NCI-H2196 treated with DMSO at 0.1 percent for 48 hours (cell line): ENCODE results near the gene HMCN1.

Experiments used
- DNase-seq: peaks from one replicate; lab custom pipeline; 2025; ENCODE audit not compliant: unreplicated experiment; lab: John Stamatoyannopoulos, UW

Gene HMCN1

GRCh38 chr1:186218654-186219352, 484.6 kb downstream of the HMCN1 start:
- DNase-seq, result no peak

DNA sequence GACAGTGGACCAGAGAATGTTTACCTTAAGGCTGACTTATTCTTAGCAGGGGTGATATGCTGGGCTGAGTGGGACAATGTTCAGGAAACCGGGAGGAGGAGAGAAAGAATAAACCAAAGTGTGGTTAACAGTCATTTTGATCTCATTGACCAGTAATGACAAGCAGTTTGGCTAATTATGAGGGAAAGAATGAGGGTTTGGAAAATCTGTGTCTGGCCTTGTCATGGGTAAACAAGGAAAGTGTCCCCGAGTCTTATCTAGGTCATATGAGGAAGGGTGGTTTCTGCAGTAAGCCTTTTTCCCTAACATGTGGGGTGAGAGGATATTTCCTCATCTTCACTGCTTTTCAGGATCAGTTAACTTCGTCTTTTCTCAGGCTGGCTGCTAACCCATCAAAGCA, 485.9 kb downstream of the HMCN1 start:
- DNase-seq, result no peak

GRCh38 chr1:186220911-186221310, 486.7 kb downstream of the HMCN1 start:
- no peak for DNase-seq

DNA sequence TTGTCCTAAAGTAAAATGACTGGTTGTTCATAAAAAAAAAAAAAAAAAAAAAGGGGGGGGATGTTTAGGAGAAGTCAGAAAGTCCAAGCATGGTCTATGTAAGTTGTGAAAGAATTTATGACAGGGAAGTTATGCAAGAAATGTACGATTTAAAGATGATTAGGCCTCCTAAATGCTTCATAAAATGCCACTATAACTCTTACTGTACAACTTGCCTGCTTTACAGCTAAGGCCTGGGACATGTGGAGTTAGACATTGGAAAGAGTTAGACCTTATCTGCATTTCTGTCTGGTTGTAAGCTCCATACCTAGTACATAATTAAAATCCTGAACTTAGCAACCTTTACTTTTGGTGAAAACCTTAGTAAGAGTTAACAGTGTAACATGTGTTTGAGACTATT, 490.9 kb downstream of the HMCN1 start:
- no peak for DNase-seq

DNA sequence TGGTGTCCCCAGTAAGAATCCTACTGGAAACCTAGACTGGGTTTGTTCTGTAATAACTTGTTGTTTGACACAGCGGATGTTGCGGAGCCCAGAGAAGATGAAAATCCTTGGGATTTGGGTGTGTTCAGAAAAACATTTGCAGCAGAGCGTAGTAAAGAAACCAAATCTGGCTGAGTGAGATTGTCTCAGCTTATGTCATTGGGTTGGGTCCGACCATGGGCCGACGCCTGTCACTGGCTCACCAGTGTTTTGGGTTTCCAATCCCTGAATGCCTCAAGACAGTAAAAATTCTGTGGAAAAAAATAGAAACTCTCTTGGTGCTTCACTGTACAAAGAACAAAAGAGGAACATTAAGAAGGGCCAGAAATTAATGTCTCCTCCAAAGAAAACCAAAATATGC, 494.6 kb downstream of the HMCN1 start:
- no peak for DNase-seq

GRCh38 chr1:186231861-186232436, 497.8 kb downstream of the HMCN1 start:
- no peak for DNase-seq

- DNase-seq, result no peak
Observed at GRCh38 chr1:186234976-186235686, 500.9 kb downstream of the HMCN1 start.

GRCh38 chr1:186235696-186236095, 501.5 kb downstream of the HMCN1 start:
- no peak for DNase-seq

DNA sequence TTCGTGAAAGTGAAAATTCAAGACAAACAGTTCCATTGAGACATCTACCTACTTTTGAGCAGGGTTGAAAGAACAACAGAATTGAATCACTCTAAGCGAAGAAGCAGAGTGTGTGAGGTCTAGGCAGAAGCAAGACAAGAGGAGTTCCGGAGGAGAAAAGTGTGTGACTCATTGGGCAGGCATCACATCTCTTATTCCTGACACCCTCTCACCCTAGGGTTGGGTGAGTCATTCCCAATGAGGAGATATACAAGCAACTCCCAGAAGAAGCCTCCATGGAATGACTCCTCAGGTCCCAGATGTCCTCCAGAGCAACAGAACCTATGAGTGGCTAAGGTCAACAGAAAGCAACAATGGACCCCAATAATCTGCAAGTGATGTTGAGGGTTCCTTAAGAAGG, 502.7 kb downstream of the HMCN1 start:
- DNase-seq, result no peak

- DNase-seq, result no peak
Observed at GRCh38 chr1:186239171-186239570, 505.0 kb downstream of the HMCN1 start.

- no peak for DNase-seq
Observed at GRCh38 chr1:186240436-186240835, 506.2 kb downstream of the HMCN1 start.
